Caco-2 (cell line): ENCODE data around the gene LY6G5C. TPM values are rescaled to one million over a fixed set of nuclear protein-coding genes. Genes with fewer than 3 reads are reported as not detected.

Source experiments
- BruUV-seq: library from RNA; stranded (reverse); fragments of 400-500 nt; replicated peaks from 2 replicates; lab custom pipeline; 2021; lab: Mats Ljungman, UMichigan
- CTCF ChIA-PET: fragments of 300-600 bp; sonication (Branson Sonifier 250); formaldehyde crosslinking; loops from one replicate; lab custom pipeline; 2022; ENCODE audit warnings: antibody characterized with exemption; lab: Charles Lee
- POLR2A ChIA-PET: fragments of 300-600 bp; sonication (Branson Sonifier 250); formaldehyde crosslinking; loops from one replicate; lab custom pipeline; 2022; ENCODE audit warnings: antibody characterized with exemption; lab: Charles Lee
- DNase-seq, 2 experiments: peaks; one replicate each; pipeline versions ENCODE4 v3.0.0 to v3.0.0-alpha.2; 2020 to 2022
- H3K27me3 ChIP-seq: replicated peaks from 2 replicates; pipeline ENCODE4 v1.6.0; 2011; ENCODE audit warnings: low read length; ENCODE audit not compliant: control insufficient read depth, insufficient read depth
- H3K36me3 ChIP-seq: 2 replicates; pipeline ENCODE4 v1.5.1; 2011; ENCODE audit warnings: low read length; ENCODE audit not compliant: control insufficient read depth, insufficient read depth
- H3K4me1 ChIP-seq: fragments of 250-450 bp; sonication (Bioruptor Pico); 2 replicates; pipeline ENCODE4 v1.5.1; 2020; ENCODE audit warnings: mild to moderate bottlenecking
- H3K4me3 ChIP-seq: 2 replicates; pipeline ENCODE4 v1.5.1; 2011; ENCODE audit warnings: low read depth, mild to moderate bottlenecking, control low read depth, low read length
- H3K9me3 ChIP-seq: fragments of 250-450 bp; sonication (Bioruptor Pico); 2 replicates; pipeline ENCODE4 v1.5.1; 2020; ENCODE audit warnings: mild to moderate bottlenecking, moderate library complexity
- H3K27ac Mint-ChIP-seq: one replicate; pipeline ENCODE4 v1.8.0; 2022; ENCODE audit warnings: mixed read lengths; ENCODE audit not compliant: unreplicated experiment
- H3K27me3 Mint-ChIP-seq: one replicate; pipeline ENCODE4 v1.8.0; 2022; ENCODE audit warnings: mixed read lengths; ENCODE audit not compliant: insufficient read depth, unreplicated experiment
- H3K36me3 Mint-ChIP-seq: one replicate; pipeline ENCODE4 v1.8.0; 2022; ENCODE audit warnings: mild to moderate bottlenecking, mixed read lengths; ENCODE audit not compliant: insufficient read depth, unreplicated experiment
- H3K4me1 Mint-ChIP-seq: one replicate; pipeline ENCODE4 v1.8.0; 2022; ENCODE audit warnings: low read depth, mixed read lengths; ENCODE audit not compliant: unreplicated experiment
- H3K4me3 Mint-ChIP-seq: one replicate; pipeline ENCODE4 v1.8.0; 2022; ENCODE audit warnings: mild to moderate bottlenecking, moderate library complexity, mixed read lengths; ENCODE audit not compliant: unreplicated experiment
- H3K9me3 Mint-ChIP-seq: one replicate; pipeline ENCODE4 v1.8.0; 2022; ENCODE audit warnings: mixed read lengths; ENCODE audit not compliant: unreplicated experiment
- intact Hi-C: fragments of 100-400 bp; cut with micrococcal nuclease; formaldehyde crosslinking; loops from one replicate; pipeline ENCODE4 v1.10.0; 2022; ENCODE audit not compliant: unreplicated experiment
- total RNA-seq: library from RNA; stranded (reverse); gene quantifications from 2 replicates; pipeline ENCODE4 v1.2.3, GENCODE V29; 2022
- TF ChIP-seq, protein P1 (sequence below), 2 experiments: fragments of 200-600 bp in 1 of 2; IDR thresholded peaks; 1 replicate in 1 of 2; 2 replicates in 1 of 2; pipeline versions ENCODE4 v1.5.1 to v1.8.0; 2011 to 2022; ENCODE audit warnings: antibody characterized with exemption in 1 of 2, control low read depth in 1 of 2, inconsistent platforms in 1 of 2, low read depth in 1 of 2, low read length in 1 of 2, mild to moderate bottlenecking in 1 of 2, moderate library complexity in 1 of 2; ENCODE audit not compliant: insufficient read depth in 1 of 2, severe bottlenecking in 1 of 2, unreplicated experiment in 1 of 2

The LY6G5C gene
- total RNA-seq, 1 experiment from 2014 or later: 2.9 TPM

DNA sequence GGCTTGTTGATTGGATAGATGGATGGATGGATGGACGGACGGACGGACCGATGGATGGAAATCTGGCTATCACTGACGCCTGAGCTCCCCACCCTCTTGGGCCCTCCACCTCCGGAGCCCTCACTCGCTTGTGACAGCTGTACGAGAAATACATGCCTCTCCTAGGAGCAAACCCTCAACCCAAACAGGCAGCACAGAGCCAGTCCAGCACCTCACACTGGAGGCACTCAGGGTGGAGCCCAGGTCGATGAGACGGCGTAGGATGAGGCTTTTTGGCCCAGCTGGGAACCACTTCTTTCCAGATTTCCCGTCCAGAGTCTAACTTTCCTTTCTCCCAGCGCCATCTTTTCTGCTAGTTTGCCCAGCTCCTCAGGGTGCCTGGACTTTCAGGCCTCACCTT, 2.7 kb upstream of the LY6G5C start:
- H3K9me3 Mint-ChIP-seq: no peaks in the 10 kb centered on the region
- CTCF ChIA-PET: interaction anchor here (2.2 kb wide), 1 partner anchor 86 kb away, joined by 6 read pairs; no protein-coding TSS in a partner anchor
- H3K27me3 Mint-ChIP-seq: no peaks in the 10 kb centered on the region
- H3K9me3 ChIP-seq: no peaks in the 10 kb centered on the region
- no peak for DNase-seq
- H3K4me3 Mint-ChIP-seq: peak overlapping the region; percentile 76
- no peak overlapping the region for H3K4me3 ChIP-seq
- no TSS peak for BruUV-seq
- peaks cover 26% of the 10 kb centered on the region for H3K4me1 ChIP-seq
- peaks cover 28% of the 10 kb centered on the region for H3K36me3 Mint-ChIP-seq
- H3K36me3 ChIP-seq: 0 out of 2 replicates have a peak, but pooled peaks cover 1% of the 10 kb centered on the region
- TF ChIP-seq, protein P1, sequence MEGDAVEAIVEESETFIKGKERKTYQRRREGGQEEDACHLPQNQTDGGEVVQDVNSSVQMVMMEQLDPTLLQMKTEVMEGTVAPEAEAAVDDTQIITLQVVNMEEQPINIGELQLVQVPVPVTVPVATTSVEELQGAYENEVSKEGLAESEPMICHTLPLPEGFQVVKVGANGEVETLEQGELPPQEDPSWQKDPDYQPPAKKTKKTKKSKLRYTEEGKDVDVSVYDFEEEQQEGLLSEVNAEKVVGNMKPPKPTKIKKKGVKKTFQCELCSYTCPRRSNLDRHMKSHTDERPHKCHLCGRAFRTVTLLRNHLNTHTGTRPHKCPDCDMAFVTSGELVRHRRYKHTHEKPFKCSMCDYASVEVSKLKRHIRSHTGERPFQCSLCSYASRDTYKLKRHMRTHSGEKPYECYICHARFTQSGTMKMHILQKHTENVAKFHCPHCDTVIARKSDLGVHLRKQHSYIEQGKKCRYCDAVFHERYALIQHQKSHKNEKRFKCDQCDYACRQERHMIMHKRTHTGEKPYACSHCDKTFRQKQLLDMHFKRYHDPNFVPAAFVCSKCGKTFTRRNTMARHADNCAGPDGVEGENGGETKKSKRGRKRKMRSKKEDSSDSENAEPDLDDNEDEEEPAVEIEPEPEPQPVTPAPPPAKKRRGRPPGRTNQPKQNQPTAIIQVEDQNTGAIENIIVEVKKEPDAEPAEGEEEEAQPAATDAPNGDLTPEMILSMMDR (IDR thresholded peaks at IDR 0.05; ENCODE audit: insufficient read depth in 1 of 2, low read depth in 1 of 2, low read length in 1 of 2, severe bottlenecking in 1 of 2, unreplicated experiment in 1 of 2): no peak
- H3K27ac Mint-ChIP-seq: peak overlapping the region; percentile 94
- POLR2A ChIA-PET: no interaction called here
- peaks cover 17% of the 10 kb centered on the region for H3K4me1 Mint-ChIP-seq
- intact Hi-C loops: no loop called here
- no peaks in the 10 kb centered on the region for H3K27me3 ChIP-seq

DNA sequence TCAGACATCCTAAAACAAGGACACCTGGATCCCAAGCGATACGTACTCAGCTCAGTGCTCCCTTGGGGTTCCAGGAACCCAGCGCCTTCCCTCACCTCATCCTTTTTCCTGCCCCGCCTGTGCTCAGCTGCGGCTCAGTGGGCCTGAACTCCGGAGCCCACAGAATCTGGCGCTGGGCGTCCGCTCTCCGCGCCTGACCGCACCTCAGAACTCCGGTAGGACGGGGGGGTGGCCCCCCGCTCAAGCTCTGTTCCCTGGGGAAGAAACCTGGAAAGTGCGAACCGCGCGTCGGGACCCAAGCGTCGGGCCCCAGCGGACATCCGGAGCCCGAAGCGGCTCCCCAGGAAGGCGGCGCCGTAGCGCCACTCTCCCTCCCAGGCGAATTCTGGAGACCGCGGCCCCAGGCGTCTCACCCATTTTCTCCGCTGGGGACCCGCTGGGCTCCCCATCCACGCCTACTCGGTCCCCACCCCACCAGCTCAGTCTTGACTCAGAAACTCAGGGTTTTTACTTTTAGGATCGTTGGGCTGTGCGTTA, 336 bp upstream of the LY6G5C start:
- H3K4me1 ChIP-seq: peaks cover 25% of the 10 kb centered on the region
- Mint-ChIP-seq H3K4me1 (peaks cover 17% of the 10 kb centered on the region), H3K27ac (peak overlapping the region; percentile 54), H3K27me3 (no peaks in the 10 kb centered on the region), H3K4me3 (peak overlapping the region; percentile 76), H3K9me3 (no peaks in the 10 kb centered on the region), H3K36me3 (peaks cover 22% of the 10 kb centered on the region)
- no peaks in the 10 kb centered on the region for H3K27me3 ChIP-seq
- H3K4me3 ChIP-seq: peak overlapping the region; percentile 49
- TF ChIP-seq, protein P1 (IDR thresholded peaks at IDR 0.05; ENCODE audit: insufficient read depth in 1 of 2, low read depth in 1 of 2, low read length in 1 of 2, severe bottlenecking in 1 of 2, unreplicated experiment in 1 of 2): peak in 1 of 2 experiments; percentile 12
- no TSS peak for BruUV-seq
- intact Hi-C loops: loop anchor here (2.0 kb wide), 1 partner anchor 22 kb away; the partner anchor contains the start of gene ABHD16A
- POLR2A ChIA-PET: interaction anchor here (1.0 kb wide), 2 partner anchors 56 to 134 kb away, joined by 3 read pairs; partner anchors contain the start of gene HSPA1L
- H3K9me3 ChIP-seq: no peaks in the 10 kb centered on the region
- no peaks in the 10 kb centered on the region for H3K36me3 ChIP-seq
- DNase-seq: peak; percentile 59 to 69
- CTCF ChIA-PET: interaction anchor here (0.6 to 2.3 kb wide), 17 partner anchors 9 to 183 kb away, joined by 3 to 18 read pairs (median 5); partner anchors contain the start of genes CLIC1, CSNK2B, HSPA1B and LY6G6D

- Mint-ChIP-seq H3K27me3 (no peaks in the 10 kb centered on the region), H3K9me3 (no peaks in the 10 kb centered on the region), H3K4me1 (peaks cover 11% of the 10 kb centered on the region), H3K27ac (no peak overlapping the region), H3K36me3 (peaks cover 18% of the 10 kb centered on the region), H3K4me3 (no peak overlapping the region)
- intact Hi-C loops: no loop called here
- POLR2A ChIA-PET: no interaction called here
- H3K27me3 ChIP-seq: no peaks in the 10 kb centered on the region
- H3K36me3 ChIP-seq: no peaks in the 10 kb centered on the region; the same call in 1 of the 2 replicates
- no peak for DNase-seq
- no TSS peak for BruUV-seq
- H3K9me3 ChIP-seq: no peaks in the 10 kb centered on the region
- H3K4me3 ChIP-seq: no peak overlapping the region
- CTCF ChIA-PET: no interaction called here
- peaks cover 14% of the 10 kb centered on the region for H3K4me1 ChIP-seq
- TF ChIP-seq, protein P1 (IDR thresholded peaks at IDR 0.05; ENCODE audit: insufficient read depth in 1 of 2, low read depth in 1 of 2, low read length in 1 of 2, severe bottlenecking in 1 of 2, unreplicated experiment in 1 of 2): no peak
Observed at GRCh38 chr6:31677955-31678354, 2.9 kb downstream of the LY6G5C start.
